ENCODE data around the gene DAPK1. TPM values are rescaled to one million over a fixed set of nuclear protein-coding genes. Genes with fewer than 3 reads are reported as not detected.

DAPK1 gene
- total and polyA plus RNA-seq, 7 donors: 0.66 to 8.4 (median 2.2) TPM

GRCh38 chr9:87668222-87668621 is 170.6 kb downstream of the DAPK1 start:
- ATAC-seq: no peak
- Histone ChIP-seq H3K27ac (no peak overlapping the region), H3K36me3 (ENCODE audit: insufficient read depth in 1 of 2, low read depth in 1 of 2) (no peaks in the 10 kb centered on the region), H3K27me3 (ENCODE audit: insufficient read depth in 3 of 3, low read length in 2 of 3) (peaks cover 0 to 1% (median 0%) of the 10 kb centered on the region in 3 donors), H3K9me3 (no peaks in the 10 kb centered on the region), H3K4me1 (no peaks in the 10 kb centered on the region), H3K4me3 (no peak overlapping the region)
- no peak for DNase-seq
- TF ChIP-seq CTCF (IDR thresholded peaks at IDR 0.05): no peak
- 90 to 98% (median 92%) methylated on average over 8 of the region's 8 CpGs for WGBS, 3 donors
- intact Hi-C loops (cut with DNase I): loop anchor here in 1 of 2 donors (10.0 kb wide), 2 partner anchors 173 to 1253 kb away; partner anchors contain the start of gene DAPK1

DNA sequence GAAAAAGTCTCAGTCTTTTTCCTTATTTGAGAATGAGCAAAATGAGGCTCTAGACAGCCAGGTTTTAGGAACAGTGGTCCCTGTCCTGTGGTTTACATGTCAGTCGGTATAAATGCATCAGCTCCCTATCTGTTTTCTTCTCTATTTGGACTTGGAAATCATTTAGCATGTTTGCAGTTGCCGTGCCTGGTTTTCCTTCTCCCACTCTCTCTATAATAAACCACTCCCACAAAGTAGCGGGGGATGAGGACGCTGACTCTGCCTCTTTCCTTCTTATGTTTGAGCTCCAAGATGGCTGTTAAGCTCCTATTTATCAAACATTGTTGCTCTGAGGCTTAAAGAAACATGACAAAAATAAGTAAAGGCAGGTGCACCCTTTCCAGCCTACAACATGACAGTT is 171.1 kb downstream of the DAPK1 start:
- peaks cover 0 to 1% (median 0%) of the 10 kb centered on the region in 3 donors for H3K27me3 ChIP-seq (ENCODE audit: insufficient read depth in 3 of 3, low read length in 2 of 3)
- H3K9me3 ChIP-seq: no peaks in the 10 kb centered on the region
- H3K36me3 ChIP-seq (ENCODE audit: insufficient read depth in 1 of 2, low read depth in 1 of 2): no peaks in the 10 kb centered on the region
- no peak for DNase-seq
- no peak overlapping the region for H3K4me3 ChIP-seq
- no peak for TF ChIP-seq CTCF (IDR thresholded peaks at IDR 0.05)
- intact Hi-C loops (cut with DNase I): loop anchor here in 1 of 2 donors (10.0 kb wide), 2 partner anchors 174 to 1254 kb away; partner anchors contain the start of gene DAPK1
- WGBS, 3 donors: 79 to 82% (median 82%) methylated on average over 4 of the region's 4 CpGs
- H3K27ac ChIP-seq: no peak overlapping the region
- ATAC-seq: no peak
- H3K4me1 ChIP-seq: no peaks in the 10 kb centered on the region

GRCh38 chr9:87670572-87671264 is 173.1 kb downstream of the DAPK1 start:
- no peak overlapping the region for H3K27ac ChIP-seq
- DNase-seq: no peak
- intact Hi-C loops (cut with DNase I): loop anchor here in 1 of 2 donors (10.0 kb wide), 1 partner anchor 364 kb away; no protein-coding TSS in a partner anchor
- no peaks in the 10 kb centered on the region for H3K9me3 ChIP-seq
- no peak overlapping the region for H3K4me3 ChIP-seq
- WGBS, 3 donors: 93 to 95% (median 94%) methylated on average over 18 of the region's 18 CpGs
- H3K4me1 ChIP-seq: no peaks in the 10 kb centered on the region
- H3K36me3 ChIP-seq (ENCODE audit: insufficient read depth in 1 of 2, low read depth in 1 of 2): no peaks in the 10 kb centered on the region
- TF ChIP-seq CTCF (IDR thresholded peaks at IDR 0.05): no peak
- no peak for ATAC-seq
- H3K27me3 ChIP-seq (ENCODE audit: insufficient read depth in 3 of 3, low read length in 2 of 3): no peaks in the 10 kb centered on the region

GRCh38 chr9:87671478-87671877 is 173.8 kb downstream of the DAPK1 start:
- intact Hi-C loops (cut with DNase I): loop anchor here in 1 of 2 donors (10.0 kb wide), 1 partner anchor 363 kb away; no protein-coding TSS in a partner anchor
- ATAC-seq (no peak), DNase-seq (no peak)
- no peaks in the 10 kb centered on the region for H3K27me3 ChIP-seq (ENCODE audit: insufficient read depth in 3 of 3, low read length in 2 of 3)
- H3K27ac ChIP-seq: no peak overlapping the region
- H3K36me3 ChIP-seq (ENCODE audit: insufficient read depth in 1 of 2, low read depth in 1 of 2): no peaks in the 10 kb centered on the region
- TF ChIP-seq CTCF (IDR thresholded peaks at IDR 0.05): no peak
- H3K4me3 ChIP-seq: no peak overlapping the region
- WGBS, 3 donors: 92 to 96% (median 95%) methylated on average over 6 of the region's 6 CpGs
- no peaks in the 10 kb centered on the region for H3K9me3 ChIP-seq
- no peaks in the 10 kb centered on the region for H3K4me1 ChIP-seq
